MM.1S (cell line): Measurements from ENCODE around the gene PRAMEF13.
"Not testable (repeated sequence)": the region's sequence is repeated elsewhere in the genome, so short reads cannot be mapped to it uniquely, and the experiment has no call there.

Experiments used
- CTCF ChIP-seq: fragments of 300-600 bp; sonication (generic); IDR thresholded peaks from 2 replicates; pipeline ENCODE4 v1.5.1; 2016; ENCODE audit warnings: antibody characterized with exemption, low read length, mixed read lengths
- EZH2 ChIP-seq: fragments of 300-600 bp; sonication (generic); optimal IDR thresholded peaks from 2 replicates; pipeline ENCODE3; 2017; ENCODE audit warnings: low read depth, mild to moderate bottlenecking, antibody characterized with exemption, low read length, mixed read lengths

DNA sequence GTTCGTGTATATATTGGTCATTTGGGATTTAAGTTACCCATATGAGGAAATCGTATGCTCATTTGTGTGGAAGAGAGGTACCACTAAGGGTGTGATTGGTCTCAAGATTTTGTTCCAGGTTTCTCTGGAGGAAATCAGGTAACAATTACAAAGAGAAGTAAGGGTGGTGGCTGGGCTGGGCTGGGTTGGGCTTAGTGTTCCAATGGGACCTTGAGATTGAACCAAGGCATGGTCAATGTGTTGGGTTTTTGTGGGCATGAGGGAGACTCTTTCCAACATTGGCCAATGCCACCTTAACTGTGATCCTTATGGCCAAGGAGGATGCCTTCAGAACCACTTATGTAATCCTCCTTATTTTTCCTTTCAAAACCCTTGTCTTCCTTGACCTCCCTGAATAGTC is 29.4 kb upstream of the PRAMEF13 start:
- not testable (repeated sequence) for TF ChIP-seq CTCF, EZH2
